ENCODE measurements around the gene NAGK.

NAGK gene

GRCh38 chr2:71064754-71065621 lies 3.5 kb upstream of the NAGK start:
- Histone ChIP-seq H2BK5ac (ENCODE audit: low read length) (no peak overlapping the region), H3K9ac (ENCODE audit: low read length) (no peak overlapping the region), H3K27ac (ENCODE audit: low read depth, low read length) (no peak overlapping the region), H2BK15ac (replicated peaks; ENCODE audit: low read depth) (no peak overlapping the region), H2BK120ac (ENCODE audit: low read depth, low read length) (no peak overlapping the region), H4K5ac (ENCODE audit: low read length) (no peak overlapping the region), H3K36me3 (ENCODE audit: control insufficient read depth, insufficient read depth, low read length) (no peaks in the 10 kb centered on the region), H3K18ac (ENCODE audit: low read length) (no peak overlapping the region), H3K4me2 (ENCODE audit: low read length) (no peak overlapping the region), H3K27me3 (ENCODE audit: insufficient read depth, low read length, poor library complexity) (no peaks in the 10 kb centered on the region), H3K56ac (ENCODE audit: low read length) (no peak overlapping the region), H2AK5ac (ENCODE audit: low read length) (no peak overlapping the region), H3K79me1 (ENCODE audit: low read length) (peaks cover 8% of the 10 kb centered on the region), H3K79me2 (ENCODE audit: control insufficient read depth, insufficient read depth, low read length) (peaks cover 4% of the 10 kb centered on the region), H4K8ac (ENCODE audit: low read depth, low read length) (no peak overlapping the region), H3K4ac (ENCODE audit: low read depth, low read length) (no peak overlapping the region), H3K4me3 (ENCODE audit: low read length) (no peak overlapping the region), H3K23ac (ENCODE audit: low read length) (no peak overlapping the region), H3K4me1 (ENCODE audit: control insufficient read depth, low read depth, low read length) (no peaks in the 10 kb centered on the region)
- DNase-seq = no peak
- no CpG with 5 or more reads among the region's 7 CpGs for WGBS (ENCODE audit: extremely low coverage, insufficient coverage, low lambda C conversion rate)

GRCh38 chr2:71066856-71067255 lies 1.6 kb upstream of the NAGK start:
- H3K56ac ChIP-seq (ENCODE audit: low read length) = no peak overlapping the region
- no peak overlapping the region for H3K23ac ChIP-seq (ENCODE audit: low read length)
- no peaks in the 10 kb centered on the region for H3K36me3 ChIP-seq (ENCODE audit: control insufficient read depth, insufficient read depth, low read length)
- H2BK120ac ChIP-seq (ENCODE audit: low read depth, low read length) = no peak overlapping the region
- H2AK5ac ChIP-seq (ENCODE audit: low read length) = no peak overlapping the region
- peaks cover 6% of the 10 kb centered on the region for H3K79me2 ChIP-seq (ENCODE audit: control insufficient read depth, insufficient read depth, low read length)
- H3K4me2 ChIP-seq (ENCODE audit: low read length) = no peak overlapping the region
- no peaks in the 10 kb centered on the region for H3K27me3 ChIP-seq (ENCODE audit: insufficient read depth, low read length, poor library complexity)
- no peak for DNase-seq
- H4K5ac ChIP-seq (ENCODE audit: low read length) = no peak overlapping the region
- no CpG with 5 or more reads among the region's 3 CpGs for WGBS (ENCODE audit: extremely low coverage, insufficient coverage, low lambda C conversion rate)
- no peaks in the 10 kb centered on the region for H3K4me1 ChIP-seq (ENCODE audit: control insufficient read depth, low read depth, low read length)
- H3K4ac ChIP-seq (ENCODE audit: low read depth, low read length) = no peak overlapping the region
- no peak overlapping the region for H2BK15ac ChIP-seq (replicated peaks; ENCODE audit: low read depth)
- H2BK5ac ChIP-seq (ENCODE audit: low read length) = no peak overlapping the region
- H3K9ac ChIP-seq (ENCODE audit: low read length) = no peak overlapping the region
- H4K8ac ChIP-seq (ENCODE audit: low read depth, low read length) = no peak overlapping the region
- H3K79me1 ChIP-seq (ENCODE audit: low read length) = peaks cover 15% of the 10 kb centered on the region
- no peak overlapping the region for H3K27ac ChIP-seq (ENCODE audit: low read depth, low read length)
- H3K4me3 ChIP-seq (ENCODE audit: low read length) = no peak overlapping the region
- no peak overlapping the region for H3K18ac ChIP-seq (ENCODE audit: low read length)

- H3K79me2 ChIP-seq (ENCODE audit: control insufficient read depth, insufficient read depth, low read length) = peaks cover 6% of the 10 kb centered on the region
- H3K18ac ChIP-seq (ENCODE audit: low read length) = peak overlapping the region; percentile 7
- peak overlapping the region; percentile 61 for H2BK5ac ChIP-seq (ENCODE audit: low read length)
- peak overlapping the region; percentile 98 for H3K4me2 ChIP-seq (ENCODE audit: low read length)
- H3K27me3 ChIP-seq (ENCODE audit: insufficient read depth, low read length, poor library complexity) = no peaks in the 10 kb centered on the region
- H3K36me3 ChIP-seq (ENCODE audit: control insufficient read depth, insufficient read depth, low read length) = no peaks in the 10 kb centered on the region
- peak overlapping the region; percentile 43 for H4K8ac ChIP-seq (ENCODE audit: low read depth, low read length)
- H3K56ac ChIP-seq (ENCODE audit: low read length) = peak overlapping the region; percentile 98
- peak overlapping the region; percentile 95 for H3K9ac ChIP-seq (ENCODE audit: low read length)
- H3K4me1 ChIP-seq (ENCODE audit: control insufficient read depth, low read depth, low read length) = no peaks in the 10 kb centered on the region
- no peak for DNase-seq
- no peak overlapping the region for H4K5ac ChIP-seq (ENCODE audit: low read length)
- H3K4ac ChIP-seq (ENCODE audit: low read depth, low read length) = no peak overlapping the region
- H2BK120ac ChIP-seq (ENCODE audit: low read depth, low read length) = no peak overlapping the region
- H2BK15ac ChIP-seq (replicated peaks; ENCODE audit: low read depth) = no peak overlapping the region
- no peak overlapping the region for H2AK5ac ChIP-seq (ENCODE audit: low read length)
- H3K23ac ChIP-seq (ENCODE audit: low read length) = no peak overlapping the region
- no CpG with 5 or more reads among the region's 26 CpGs for WGBS (ENCODE audit: extremely low coverage, insufficient coverage, low lambda C conversion rate)
- peak overlapping the region; percentile 81 for H3K4me3 ChIP-seq (ENCODE audit: low read length)
- H3K27ac ChIP-seq (ENCODE audit: low read depth, low read length) = peak overlapping the region; percentile 7
- peaks cover 16% of the 10 kb centered on the region for H3K79me1 ChIP-seq (ENCODE audit: low read length)
Measured at GRCh38 chr2:71067567-71068217, 756 bp upstream of the NAGK start.

- H3K9ac ChIP-seq (ENCODE audit: low read length) = peak overlapping the region; percentile 95
- H3K27me3 ChIP-seq (ENCODE audit: insufficient read depth, low read length, poor library complexity) = no peaks in the 10 kb centered on the region
- H3K79me2 ChIP-seq (ENCODE audit: control insufficient read depth, insufficient read depth, low read length) = peaks cover 6% of the 10 kb centered on the region
- H2BK15ac ChIP-seq (replicated peaks; ENCODE audit: low read depth) = no peak overlapping the region
- no peak overlapping the region for H3K18ac ChIP-seq (ENCODE audit: low read length)
- no peak overlapping the region for H3K4ac ChIP-seq (ENCODE audit: low read depth, low read length)
- H3K4me1 ChIP-seq (ENCODE audit: control insufficient read depth, low read depth, low read length) = no peaks in the 10 kb centered on the region
- H3K4me3 ChIP-seq (ENCODE audit: low read length) = no peak overlapping the region
- no CpG with 5 or more reads among the region's 5 CpGs for WGBS (ENCODE audit: extremely low coverage, insufficient coverage, low lambda C conversion rate)
- peaks cover 21% of the 10 kb centered on the region for H3K79me1 ChIP-seq (ENCODE audit: low read length)
- peaks cover 2% of the 10 kb centered on the region for H3K36me3 ChIP-seq (ENCODE audit: control insufficient read depth, insufficient read depth, low read length)
- peak overlapping the region; percentile 93 for H3K4me2 ChIP-seq (ENCODE audit: low read length)
- DNase-seq = no peak
- no peak overlapping the region for H3K23ac ChIP-seq (ENCODE audit: low read length)
- no peak overlapping the region for H2BK120ac ChIP-seq (ENCODE audit: low read depth, low read length)
- H3K27ac ChIP-seq (ENCODE audit: low read depth, low read length) = no peak overlapping the region
- no peak overlapping the region for H4K5ac ChIP-seq (ENCODE audit: low read length)
- no peak overlapping the region for H2AK5ac ChIP-seq (ENCODE audit: low read length)
- H2BK5ac ChIP-seq (ENCODE audit: low read length) = no peak overlapping the region
- H4K8ac ChIP-seq (ENCODE audit: low read depth, low read length) = no peak overlapping the region
- peak overlapping the region; percentile 97 for H3K56ac ChIP-seq (ENCODE audit: low read length)
Measured at GRCh38 chr2:71069376-71069775, 928 bp downstream of the NAGK start.

GRCh38 chr2:71070294-71071093 lies 2.0 kb downstream of the NAGK start:
- DNase-seq = peak; percentile 82
- WGBS (ENCODE audit: extremely low coverage, insufficient coverage, low lambda C conversion rate) = no CpG with 5 or more reads among the region's 10 CpGs

More at GRCh38 chr2:71070294-71071093, 2.0 kb downstream of the NAGK start:
- Histone ChIP-seq H4K8ac (ENCODE audit: low read depth, low read length) (no peak overlapping the region), H3K79me1 (ENCODE audit: low read length) (peaks cover 21% of the 10 kb centered on the region), H3K4me2 (ENCODE audit: low read length) (no peak overlapping the region), H3K18ac (ENCODE audit: low read length) (no peak overlapping the region), H3K4me3 (ENCODE audit: low read length) (no peak overlapping the region), H3K27me3 (ENCODE audit: insufficient read depth, low read length, poor library complexity) (no peaks in the 10 kb centered on the region), H2AK5ac (ENCODE audit: low read length) (no peak overlapping the region), H3K79me2 (ENCODE audit: control insufficient read depth, insufficient read depth, low read length) (peaks cover 6% of the 10 kb centered on the region), H4K5ac (ENCODE audit: low read length) (no peak overlapping the region), H3K4ac (ENCODE audit: low read depth, low read length) (no peak overlapping the region), H3K9ac (ENCODE audit: low read length) (peak overlapping the region; percentile 3), H3K27ac (ENCODE audit: low read depth, low read length) (no peak overlapping the region), H2BK120ac (ENCODE audit: low read depth, low read length) (no peak overlapping the region), H2BK15ac (replicated peaks; ENCODE audit: low read depth) (no peak overlapping the region), H3K56ac (ENCODE audit: low read length) (no peak overlapping the region), H3K23ac (ENCODE audit: low read length) (no peak overlapping the region), H2BK5ac (ENCODE audit: low read length) (no peak overlapping the region), H3K4me1 (ENCODE audit: control insufficient read depth, low read depth, low read length) (no peaks in the 10 kb centered on the region), H3K36me3 (ENCODE audit: control insufficient read depth, insufficient read depth, low read length) (peaks cover 2% of the 10 kb centered on the region)

Measured in mesendoderm (in vitro differentiated cells).